GM18499 (cell line): Measurements from ENCODE around the gene SERPINA5.

ENCODE experiments used
- ATAC-seq: cut with Tn5 transposase; IDR thresholded peaks from one replicate; pipeline ENCODE4 v1.9.1; 2021; ENCODE audit warnings: moderate number of reproducible peaks; ENCODE audit not compliant: insufficient read depth, unreplicated experiment

Gene SERPINA5

GRCh38 chr14:94640721-94641631 lies 59.8 kb downstream of the SERPINA5 start:
- ATAC-seq = no peak

GRCh38 chr14:94641632-94641955 lies 60.4 kb downstream of the SERPINA5 start:
- no peak for ATAC-seq
